Neural crest cell (in vitro differentiated cells): Measurements from ENCODE around the gene SOD2. TPM values are rescaled to one million over a fixed set of nuclear protein-coding genes. Genes with fewer than 3 reads are reported as not detected.
"Not testable (repeated sequence)": the region's sequence is repeated elsewhere in the genome, so short reads cannot be mapped to it uniquely, and the experiment has no call there.

Experiments
- DNase-seq: peaks from one replicate; pipeline ENCODE4 v3.0.0; 2021; ENCODE audit warnings: low read depth, mixed read lengths, low spot score
- H3K27ac Mint-ChIP-seq: one replicate; pipeline ENCODE4 v1.8.0; 2021; ENCODE audit warnings: mild to moderate bottlenecking, mixed read lengths; ENCODE audit not compliant: unreplicated experiment
- H3K27me3 Mint-ChIP-seq: 2 replicates; pipeline ENCODE4 v1.8.0; 2021; ENCODE audit warnings: low read depth, mild to moderate bottlenecking, mixed read lengths
- H3K36me3 Mint-ChIP-seq: 2 replicates; pipeline ENCODE4 v1.8.0; 2021; ENCODE audit warnings: low read depth, mild to moderate bottlenecking, mixed read lengths
- H3K4me1 Mint-ChIP-seq: 2 replicates; pipeline ENCODE4 v1.8.0; 2021; ENCODE audit warnings: mixed read lengths
- H3K4me3 Mint-ChIP-seq: one replicate; pipeline ENCODE4 v1.8.0; 2021; ENCODE audit warnings: mild to moderate bottlenecking, mixed read lengths
- H3K9me3 Mint-ChIP-seq: 2 replicates; pipeline ENCODE4 v1.8.0; 2021; ENCODE audit warnings: mixed read lengths
- CTCF ChIP-seq: fragments of 200-600 bp; sonication (generic); conservative IDR thresholded peaks from 2 replicates; pipeline ENCODE4 v1.5.0; 2021; ENCODE audit warnings: antibody characterized with exemption, mild to moderate bottlenecking
- total RNA-seq: library from RNA; stranded (reverse); gene quantifications from 2 replicates; pipeline ENCODE4 v1.2.1, GENCODE V29; 2021

SOD2 gene
- total RNA-seq, 1 donor from 2014 or later: 91.9 TPM

DNA sequence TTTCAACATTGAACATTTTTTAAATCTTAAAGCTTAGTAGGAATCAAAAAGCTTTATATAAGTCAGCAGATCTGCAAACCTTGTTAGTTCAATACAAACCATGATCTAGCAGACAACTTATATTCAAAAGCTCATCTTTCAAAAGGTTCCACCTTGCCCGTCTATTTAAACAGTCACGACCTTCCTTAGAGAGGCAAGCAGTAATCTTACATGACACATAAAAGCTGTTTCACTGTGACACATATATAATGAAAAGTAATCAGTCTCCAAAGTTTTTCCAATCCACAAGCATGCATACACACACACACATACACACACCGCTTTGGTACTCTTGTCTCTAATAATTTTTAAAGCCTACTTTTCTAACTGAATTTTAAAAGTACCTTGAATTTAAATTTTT lies 12.9 kb downstream of the SOD2 start:
- Mint-ChIP-seq H3K4me1 (no peaks in the 10 kb centered on the region), H3K27me3 (no peaks in the 10 kb centered on the region), H3K36me3 (peaks cover 17% of the 10 kb centered on the region), H3K9me3 (no peaks in the 10 kb centered on the region), H3K27ac (no peak overlapping the region), H3K4me3 (no peak overlapping the region)
- no peak for TF ChIP-seq CTCF
- DNase-seq: no peak

- Mint-ChIP-seq H3K4me1 (no peaks in the 10 kb centered on the region), H3K4me3 (no peak overlapping the region), H3K27me3 (no peaks in the 10 kb centered on the region), H3K27ac (no peak overlapping the region), H3K36me3 (peaks cover 19% of the 10 kb centered on the region), H3K9me3 (no peaks in the 10 kb centered on the region)
- DNase-seq: no peak
- TF ChIP-seq CTCF: no peak
Observed at GRCh38 chr6:159679091-159680077, 13.7 kb downstream of the SOD2 start.

DNA sequence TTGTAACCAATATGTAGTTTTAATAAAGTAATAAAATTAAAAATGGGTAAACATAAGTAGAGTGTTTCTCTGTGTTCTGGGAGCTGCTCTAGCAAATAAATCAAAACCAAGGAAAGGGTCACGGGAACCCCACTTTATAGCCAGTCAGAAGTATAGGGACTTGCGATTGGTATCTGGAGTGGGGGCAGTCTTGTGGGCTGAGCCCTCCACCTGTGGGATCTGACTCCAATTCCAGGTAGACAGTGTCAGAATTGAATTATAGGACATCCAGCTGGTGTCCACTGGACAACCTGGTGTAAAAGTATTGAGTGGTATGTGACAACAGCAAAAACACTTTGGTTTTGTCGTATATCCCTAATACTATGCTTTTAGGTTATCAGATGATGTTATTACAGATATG lies 14.5 kb downstream of the SOD2 start:
- H3K36me3 Mint-ChIP-seq: peaks cover 21% of the 10 kb centered on the region
- H3K9me3 Mint-ChIP-seq: no peaks in the 10 kb centered on the region
- no peaks in the 10 kb centered on the region for H3K4me1 Mint-ChIP-seq

DNA sequence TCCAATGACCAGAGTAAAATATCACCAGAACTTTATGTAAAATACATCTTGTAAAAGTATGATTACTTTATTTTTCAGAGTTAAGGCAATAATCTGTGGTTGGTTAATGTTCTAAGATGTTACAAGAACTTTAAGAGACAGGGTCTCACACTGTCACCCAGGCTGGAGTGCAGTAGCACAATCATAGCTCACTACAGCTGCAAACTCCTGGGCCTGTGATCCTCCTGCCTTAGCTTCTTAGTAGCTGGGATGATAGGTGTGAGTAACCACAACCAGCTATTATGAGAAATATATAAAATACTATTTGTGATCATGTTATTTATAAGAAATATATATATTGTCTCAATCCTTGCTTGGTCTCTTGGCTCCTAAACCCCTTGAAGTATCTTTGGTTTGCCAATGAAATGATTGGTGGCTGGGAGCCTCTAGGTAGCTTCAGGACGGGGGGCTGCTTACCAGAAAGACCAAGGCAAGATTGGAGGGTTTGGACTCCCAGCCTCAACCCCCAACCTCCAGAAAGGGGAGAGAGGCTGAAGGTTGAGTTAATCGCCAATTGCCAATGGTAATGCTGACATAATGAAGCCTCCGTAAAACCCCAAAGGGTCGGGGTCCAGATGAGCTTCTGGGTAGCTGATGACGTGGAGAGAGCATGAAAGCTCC lies 15.4 kb downstream of the SOD2 start:
- Mint-ChIP-seq H3K4me1 (no peaks in the 10 kb centered on the region), H3K4me3 (no peak overlapping the region), H3K27me3 (no peaks in the 10 kb centered on the region), H3K36me3 (peaks cover 28% of the 10 kb centered on the region), H3K9me3 (no peaks in the 10 kb centered on the region), H3K27ac (no peak overlapping the region)
- DNase-seq: no peak
- no peak for TF ChIP-seq CTCF

More for the DNA sequence above, 14.5 kb downstream of the SOD2 start:
- Mint-ChIP-seq H3K4me3 (no peak overlapping the region), H3K27me3 (no peaks in the 10 kb centered on the region), H3K27ac (no peak overlapping the region)
- TF ChIP-seq CTCF: no peak
- no peak for DNase-seq

GRCh38 chr6:159676890-159677505 lies 16.0 kb downstream of the SOD2 start:
- Mint-ChIP-seq H3K36me3 (peaks cover 31% of the 10 kb centered on the region), H3K9me3 (peaks cover under 1% of the 10 kb centered on the region), H3K4me3 (no peak overlapping the region), H3K27me3 (no peaks in the 10 kb centered on the region), H3K27ac (no peak overlapping the region), H3K4me1 (no peaks in the 10 kb centered on the region)
- no peak for DNase-seq
- no peak for TF ChIP-seq CTCF

GRCh38 chr6:159676236-159676635 lies 16.8 kb downstream of the SOD2 start:
- not testable (repeated sequence) for H3K27me3 Mint-ChIP-seq, H3K4me1 Mint-ChIP-seq, H3K27ac Mint-ChIP-seq, DNase-seq, H3K9me3 Mint-ChIP-seq, H3K4me3 Mint-ChIP-seq
- peaks cover 32% of the 10 kb centered on the region for H3K36me3 Mint-ChIP-seq
